ENCODE results near the gene TAS2R41. TPM values are rescaled to one million over a fixed set of nuclear protein-coding genes. Genes with fewer than 3 reads are reported as not detected.

Gene TAS2R41
- total and polyA plus RNA-seq, 2 of the 4 experiments (the other 2 are of a cell fraction) = not detected

GRCh38 chr7:143487566-143487965 is 9.9 kb downstream of the TAS2R41 start:
- no peak overlapping the region for H3K9ac ChIP-seq (ENCODE audit: low read depth, low read length)

More at GRCh38 chr7:143487566-143487965, 9.9 kb downstream of the TAS2R41 start:
- no peak overlapping the region for H3K23ac ChIP-seq (ENCODE audit: low read depth, low read length)
- no peak overlapping the region for H2AK9ac ChIP-seq (replicated peaks; ENCODE audit: low read depth, low read length, poor library complexity)
- H2AFZ ChIP-seq (replicated peaks; ENCODE audit: low read length, poor library complexity) = no peak overlapping the region
- dilution Hi-C loops (cut with HindIII; ENCODE audit: low sequenced_read_pairs, unreplicated experiment) = no loop called here
- H3K9me1 ChIP-seq (ENCODE audit: insufficient read depth, low read length) = no peaks in the 10 kb centered on the region
- DNase-seq (peak; percentile 62), ATAC-seq (ENCODE audit: low read depth) (peak; percentile 55)
- no peak overlapping the region for H2BK5ac ChIP-seq (ENCODE audit: low read depth, low read length, poor library complexity, severe bottlenecking)
- no peak overlapping the region for H4K8ac ChIP-seq (ENCODE audit: low read depth in 2 of 2, low read length in 2 of 2)
- peaks cover 4% of the 10 kb centered on the region for H3K4me1 ChIP-seq (ENCODE audit: control insufficient read depth, insufficient read depth, low read length)
- in situ Hi-C loops (cut with MboI; ENCODE audit: low sequenced_read_pairs) = no loop called here
- no peak overlapping the region for H3K14ac ChIP-seq (replicated peaks; ENCODE audit: low read depth, low read length)
- H2BK120ac ChIP-seq (ENCODE audit: low read depth, low read length) = no peak overlapping the region
- no peaks in the 10 kb centered on the region for H3K36me3 ChIP-seq (ENCODE audit: control insufficient read depth, insufficient read depth, low read length)
- no peaks in the 10 kb centered on the region for H3K9me3 ChIP-seq (ENCODE audit: control insufficient read depth, insufficient read depth, low read length)
- no peak overlapping the region for H4K91ac ChIP-seq (ENCODE audit: insufficient read depth, low read depth, low read length)
- no peak overlapping the region for H3K18ac ChIP-seq (ENCODE audit: low read depth, low read length)
- no peak overlapping the region for H3K4me2 ChIP-seq (ENCODE audit: low read depth, low read length)
- H3K56ac ChIP-seq (ENCODE audit: extremely low read depth, insufficient read depth, low read length) = no peak overlapping the region
- H3K4me3 ChIP-seq (ENCODE audit: insufficient read depth, low read depth, low read length) = no peak overlapping the region
- TF ChIP-seq FOS (IDR thresholded peaks at IDR 0.05; ENCODE audit: low read depth, low read length) = no peak
- peak; percentile 72 for TF ChIP-seq MAFK (IDR thresholded peaks at IDR 0.05; ENCODE audit: low read depth, low read length)
- TF ChIP-seq MAZ (IDR thresholded peaks at IDR 0.05; ENCODE audit: borderline replicate concordance, low read depth, low read length) = no peak
- TF ChIP-seq RAD21 (IDR thresholded peaks at IDR 0.05; ENCODE audit: low read length) = no peak
- TF ChIP-seq POLR2A (IDR thresholded peaks at IDR 0.05; ENCODE audit: low read depth, low read length) = no peak
- no peak for TF ChIP-seq SMC3 (IDR thresholded peaks at IDR 0.05; ENCODE audit: low read depth, low read length)
- TF ChIP-seq, protein P1, sequence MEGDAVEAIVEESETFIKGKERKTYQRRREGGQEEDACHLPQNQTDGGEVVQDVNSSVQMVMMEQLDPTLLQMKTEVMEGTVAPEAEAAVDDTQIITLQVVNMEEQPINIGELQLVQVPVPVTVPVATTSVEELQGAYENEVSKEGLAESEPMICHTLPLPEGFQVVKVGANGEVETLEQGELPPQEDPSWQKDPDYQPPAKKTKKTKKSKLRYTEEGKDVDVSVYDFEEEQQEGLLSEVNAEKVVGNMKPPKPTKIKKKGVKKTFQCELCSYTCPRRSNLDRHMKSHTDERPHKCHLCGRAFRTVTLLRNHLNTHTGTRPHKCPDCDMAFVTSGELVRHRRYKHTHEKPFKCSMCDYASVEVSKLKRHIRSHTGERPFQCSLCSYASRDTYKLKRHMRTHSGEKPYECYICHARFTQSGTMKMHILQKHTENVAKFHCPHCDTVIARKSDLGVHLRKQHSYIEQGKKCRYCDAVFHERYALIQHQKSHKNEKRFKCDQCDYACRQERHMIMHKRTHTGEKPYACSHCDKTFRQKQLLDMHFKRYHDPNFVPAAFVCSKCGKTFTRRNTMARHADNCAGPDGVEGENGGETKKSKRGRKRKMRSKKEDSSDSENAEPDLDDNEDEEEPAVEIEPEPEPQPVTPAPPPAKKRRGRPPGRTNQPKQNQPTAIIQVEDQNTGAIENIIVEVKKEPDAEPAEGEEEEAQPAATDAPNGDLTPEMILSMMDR (conservative IDR thresholded peaks at IDR 0.05; ENCODE audit: low read depth, low read length) = no peak
- no peak for TF ChIP-seq MXI1 (IDR thresholded peaks at IDR 0.05; ENCODE audit: borderline replicate concordance, low read depth, low read length)
- peak; percentile 77 for TF ChIP-seq BHLHE40 (IDR thresholded peaks at IDR 0.05; ENCODE audit: low read depth, low read length)
- no peak for TF ChIP-seq RFX5 (IDR thresholded peaks at IDR 0.05; ENCODE audit: low read depth, low read length)
- 0 out of 2 replicates have a peak, but pooled peaks have one; percentile 13 for TF ChIP-seq USF2 (IDR thresholded peaks at IDR 0.05; ENCODE audit: low read depth, low read length)
- TF ChIP-seq, protein P2, sequence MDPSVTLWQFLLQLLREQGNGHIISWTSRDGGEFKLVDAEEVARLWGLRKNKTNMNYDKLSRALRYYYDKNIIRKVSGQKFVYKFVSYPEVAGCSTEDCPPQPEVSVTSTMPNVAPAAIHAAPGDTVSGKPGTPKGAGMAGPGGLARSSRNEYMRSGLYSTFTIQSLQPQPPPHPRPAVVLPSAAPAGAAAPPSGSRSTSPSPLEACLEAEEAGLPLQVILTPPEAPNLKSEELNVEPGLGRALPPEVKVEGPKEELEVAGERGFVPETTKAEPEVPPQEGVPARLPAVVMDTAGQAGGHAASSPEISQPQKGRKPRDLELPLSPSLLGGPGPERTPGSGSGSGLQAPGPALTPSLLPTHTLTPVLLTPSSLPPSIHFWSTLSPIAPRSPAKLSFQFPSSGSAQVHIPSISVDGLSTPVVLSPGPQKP (IDR thresholded peaks at IDR 0.05; ENCODE audit: borderline replicate concordance, low read depth, low read length) = no peak
- H3K79me1 ChIP-seq (ENCODE audit: low read depth in 1 of 2, low read length in 2 of 2) = no peaks in the 10 kb centered on the region
- POLR2A ChIA-PET (ENCODE audit: unreplicated experiment) = no interaction called here
- H3K27ac ChIP-seq (ENCODE audit: insufficient read depth, low read length) = no peak overlapping the region
- intact Hi-C loops (cut with micrococcal nuclease) = loop anchor here (5.0 kb wide), 1 partner anchor 75 kb away; no protein-coding TSS in a partner anchor
- 100% methylated on average over 1 of the region's 5 CpGs; no CpG with 5 or more reads in 1 of the 2 experiments for WGBS, 2 experiments (ENCODE audit: extremely low coverage in 2 of 2, insufficient read length in 1 of 2)
- no peaks in the 10 kb centered on the region for H4K20me1 ChIP-seq (ENCODE audit: insufficient read depth, low read length)
- no peak overlapping the region for H2BK20ac ChIP-seq (ENCODE audit: low read depth, low read length)
- no peak overlapping the region for H3K4ac ChIP-seq (ENCODE audit: low read depth, low read length)
- no peak overlapping the region for H4K5ac ChIP-seq (ENCODE audit: low read depth, low read length)
- H3K27me3 ChIP-seq (ENCODE audit: control insufficient read depth, insufficient read depth, low read length) = no peaks in the 10 kb centered on the region
- H2AK5ac ChIP-seq (ENCODE audit: low read depth, low read length) = no peak overlapping the region
- no peak overlapping the region for H2BK15ac ChIP-seq (ENCODE audit: low read depth, low read length)
- no TSS peak for BruUV-seq (replicated peaks)
- CTCF ChIA-PET = interaction anchor here (0.9 kb wide), 1 partner anchor 29 kb away, joined by 3 read pairs; no protein-coding TSS in a partner anchor

Data from IMR-90 (cell line).